Colon (tissue), 2 donors: ENCODE measurements around the gene NPBWR2.
"Not testable (repeated sequence)": the region's sequence is repeated elsewhere in the genome, so short reads cannot be mapped to it uniquely, and the experiment has no call there.

Experiments used
- FAIRE-seq: peaks from 2 replicates; lab custom pipeline; 2012; peaks lifted over from hg19 to GRCh38; lab: Jason Lieb, UNC
- donor health status: control.
- donor health status: control.

The NPBWR2 gene

DNA sequence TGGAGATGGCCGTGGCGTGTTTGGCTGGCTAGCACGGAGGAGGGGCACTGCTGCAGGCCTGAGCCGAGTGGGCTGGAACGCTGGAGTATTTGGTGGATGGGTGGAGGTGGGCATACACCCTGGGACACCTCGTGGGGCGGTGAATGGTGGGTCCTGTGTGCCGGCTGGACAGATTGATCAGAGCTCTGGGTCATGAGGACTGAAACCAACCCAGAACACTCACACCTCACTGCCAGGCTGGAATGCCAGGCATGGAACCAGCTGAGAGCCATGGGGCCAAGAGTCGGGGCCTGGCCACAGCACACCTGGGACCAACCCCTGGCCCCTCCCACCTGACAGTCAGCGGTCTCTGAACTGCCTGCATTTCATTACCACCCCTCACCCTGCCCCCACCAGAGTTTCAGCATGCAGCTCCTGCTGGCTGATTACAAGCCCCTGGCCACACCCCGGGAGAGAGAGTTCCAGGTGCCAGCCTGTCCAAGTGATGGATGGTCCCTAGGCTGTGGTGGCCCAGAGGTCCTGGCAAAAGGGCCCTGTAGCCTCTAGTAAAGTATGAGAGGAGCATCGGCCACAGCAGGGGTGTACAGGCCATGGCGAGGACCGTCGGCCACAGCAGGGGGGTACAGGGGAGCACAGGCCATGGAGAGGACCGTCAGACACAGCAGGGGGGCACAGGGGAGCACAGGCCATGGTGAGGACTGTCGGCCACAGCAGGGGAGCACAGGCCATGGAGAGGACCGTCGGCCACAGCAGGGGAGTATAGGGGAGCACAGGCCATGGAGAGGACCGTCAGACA lies 3.3 kb downstream of the NPBWR2 start:
- no peak for FAIRE-seq

DNA sequence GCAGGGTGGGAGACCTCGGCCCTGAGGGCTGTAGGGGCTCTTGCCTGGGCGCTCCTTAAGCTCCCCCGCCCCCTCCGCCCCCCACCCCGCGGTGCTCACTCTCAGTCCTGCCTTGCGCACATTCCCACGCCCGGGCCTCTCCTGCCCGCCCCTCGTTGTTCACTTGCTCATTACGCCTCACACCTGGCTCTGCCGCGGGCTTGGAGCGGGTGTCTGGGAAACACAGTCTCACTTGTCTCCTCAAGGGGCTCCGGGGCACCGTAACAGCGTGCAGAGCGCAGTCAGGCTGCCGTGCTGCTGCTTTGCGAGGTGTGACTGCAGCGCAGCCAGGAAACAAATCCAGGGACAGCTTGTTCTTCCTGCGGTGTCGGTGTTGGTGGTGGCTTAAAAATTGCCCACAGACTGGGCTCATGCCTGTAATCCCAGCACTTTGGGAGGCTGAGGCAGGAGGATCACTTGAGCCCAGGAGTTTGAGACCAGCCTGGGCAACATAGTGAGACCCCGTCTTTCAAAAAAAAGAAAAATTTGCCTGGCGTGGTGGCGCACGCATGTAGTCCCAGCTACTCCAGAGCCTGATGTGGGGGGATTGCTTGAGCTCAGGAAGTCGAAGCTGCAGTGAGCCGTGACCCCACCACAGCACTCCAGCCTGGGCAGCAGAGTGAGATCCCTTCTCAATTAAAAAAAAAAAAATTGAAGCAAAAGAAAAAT lies 4.6 kb downstream of the NPBWR2 start:
- no peak for FAIRE-seq

DNA sequence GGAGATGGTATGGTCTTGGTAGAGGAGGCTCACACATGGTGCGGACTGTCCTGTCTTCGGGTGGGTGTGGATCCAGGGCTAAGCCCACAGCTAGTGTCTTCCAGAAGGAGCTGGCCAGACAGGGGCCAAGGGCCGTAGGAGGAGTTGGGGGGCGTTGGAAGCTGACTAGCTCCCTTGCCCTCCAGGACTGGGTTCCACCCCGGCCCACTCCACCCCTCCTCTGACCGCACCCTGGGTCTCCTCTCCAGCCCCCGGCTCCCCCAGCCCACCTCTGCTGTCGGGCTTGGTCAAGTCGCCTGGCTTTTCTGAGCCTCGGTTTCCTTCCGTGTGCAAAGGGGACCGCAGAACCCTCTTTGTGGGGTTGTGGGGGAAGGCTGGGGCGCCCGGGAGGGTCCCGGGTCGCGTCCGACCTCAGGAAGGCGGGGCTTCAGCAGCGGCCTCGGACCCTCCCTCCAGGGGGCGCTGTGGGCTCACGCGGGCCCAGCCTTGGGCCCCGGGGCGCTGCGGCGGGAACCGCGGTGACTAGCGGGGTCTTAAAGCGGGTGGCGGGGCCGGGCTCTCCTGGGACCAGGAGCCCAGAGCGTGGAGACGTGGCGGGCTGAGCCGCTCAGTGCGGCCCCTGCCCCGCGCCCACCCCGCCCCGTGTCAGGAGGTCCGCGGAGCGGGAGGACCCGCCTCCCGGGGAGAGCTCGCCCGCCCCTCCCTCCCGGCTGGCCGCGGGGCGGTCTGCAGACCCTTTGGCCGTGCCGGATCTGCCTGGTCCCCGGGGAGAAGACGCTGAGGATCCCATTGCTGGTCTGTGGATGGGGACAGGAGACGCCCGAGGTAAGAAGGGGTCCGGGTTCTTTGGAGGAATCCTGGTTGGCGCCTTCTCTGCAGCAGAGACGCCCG lies 5.4 kb downstream of the NPBWR2 start:
- no peak for FAIRE-seq

DNA sequence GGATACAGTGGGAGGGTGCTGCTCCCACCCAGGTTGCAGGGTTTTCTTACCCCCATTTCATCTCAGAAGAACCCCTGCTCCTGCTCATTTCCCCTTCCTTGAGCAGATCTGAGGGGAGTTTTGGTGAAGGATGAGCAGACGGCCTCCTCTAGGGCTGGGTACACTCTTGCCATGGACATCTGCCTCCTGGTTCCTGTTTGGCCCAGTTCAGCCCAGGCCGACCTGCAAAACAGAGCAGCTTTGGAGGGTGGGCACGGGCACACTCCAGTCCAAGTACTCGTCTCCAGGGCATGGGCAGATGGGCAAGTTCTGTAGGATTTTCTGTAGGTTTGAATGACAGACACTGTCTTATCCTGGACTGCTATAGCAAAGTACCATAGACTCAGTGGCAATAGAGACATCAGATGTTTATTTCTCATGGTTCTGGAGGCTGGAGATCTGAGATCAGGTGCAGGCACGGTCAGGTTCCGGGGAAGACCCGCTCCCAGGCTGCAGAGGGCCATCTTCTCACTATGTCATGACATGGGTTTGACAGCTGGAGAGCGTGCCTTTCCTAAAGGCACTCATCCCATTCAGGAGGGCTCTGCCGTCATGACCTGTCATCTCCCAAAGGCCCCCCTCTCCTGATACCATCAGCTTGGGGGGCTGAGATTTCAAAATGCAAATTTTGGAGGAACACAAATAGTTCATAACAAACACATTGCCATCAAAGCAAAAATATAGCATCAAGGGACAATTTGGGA lies 6.2 kb downstream of the NPBWR2 start:
- no peak for FAIRE-seq

DNA sequence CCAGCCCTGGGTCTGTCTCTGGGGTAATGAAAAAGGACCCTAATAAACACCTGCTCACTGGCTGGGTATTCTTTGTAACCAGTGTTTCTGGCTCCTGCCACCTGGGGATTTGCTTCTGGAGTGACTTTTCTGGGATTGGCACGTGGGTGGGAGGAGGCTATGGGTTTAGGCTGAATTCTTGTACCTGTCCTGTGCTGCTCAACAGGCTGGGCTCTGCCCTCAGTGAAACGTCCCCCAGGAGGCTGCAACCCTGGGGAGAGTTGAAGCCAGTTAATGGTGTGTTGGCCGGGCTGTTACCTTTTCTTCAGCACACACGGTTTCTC lies 6.8 kb downstream of the NPBWR2 start:
- no peak for FAIRE-seq

DNA sequence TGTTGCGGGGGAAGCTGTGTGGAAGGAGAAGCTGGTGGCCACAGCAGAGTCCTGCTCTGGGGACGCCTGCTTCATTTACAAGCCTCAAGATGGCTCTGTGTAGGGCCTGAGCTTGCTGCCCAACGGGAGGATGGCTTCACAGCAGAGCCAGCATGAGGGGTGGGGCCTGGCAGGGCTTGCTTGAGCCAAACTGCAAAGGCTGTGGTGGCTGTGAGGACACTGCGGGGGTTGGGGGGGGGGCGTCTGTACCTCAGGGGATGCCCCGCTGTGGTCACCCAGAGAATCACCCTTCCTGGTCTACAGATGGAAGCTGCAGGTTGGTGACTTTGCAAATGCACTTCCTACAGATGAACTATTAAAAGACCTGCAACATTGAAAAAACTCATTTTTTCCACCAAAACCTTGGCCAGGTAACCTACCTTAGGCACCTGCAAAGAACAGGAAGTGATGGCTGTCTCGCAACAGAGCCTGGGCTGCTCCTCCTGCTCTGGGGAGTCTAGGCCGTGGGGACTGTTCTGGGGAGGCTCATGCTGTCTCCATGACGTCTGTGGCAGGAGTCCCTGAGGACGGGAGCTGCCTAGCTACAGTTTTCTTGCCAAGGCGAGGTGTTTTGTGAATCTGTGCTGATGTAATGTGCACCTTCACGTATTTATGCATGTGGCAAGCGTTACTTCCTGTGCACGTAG lies 7.3 kb downstream of the NPBWR2 start:
- FAIRE-seq, result no peak

DNA sequence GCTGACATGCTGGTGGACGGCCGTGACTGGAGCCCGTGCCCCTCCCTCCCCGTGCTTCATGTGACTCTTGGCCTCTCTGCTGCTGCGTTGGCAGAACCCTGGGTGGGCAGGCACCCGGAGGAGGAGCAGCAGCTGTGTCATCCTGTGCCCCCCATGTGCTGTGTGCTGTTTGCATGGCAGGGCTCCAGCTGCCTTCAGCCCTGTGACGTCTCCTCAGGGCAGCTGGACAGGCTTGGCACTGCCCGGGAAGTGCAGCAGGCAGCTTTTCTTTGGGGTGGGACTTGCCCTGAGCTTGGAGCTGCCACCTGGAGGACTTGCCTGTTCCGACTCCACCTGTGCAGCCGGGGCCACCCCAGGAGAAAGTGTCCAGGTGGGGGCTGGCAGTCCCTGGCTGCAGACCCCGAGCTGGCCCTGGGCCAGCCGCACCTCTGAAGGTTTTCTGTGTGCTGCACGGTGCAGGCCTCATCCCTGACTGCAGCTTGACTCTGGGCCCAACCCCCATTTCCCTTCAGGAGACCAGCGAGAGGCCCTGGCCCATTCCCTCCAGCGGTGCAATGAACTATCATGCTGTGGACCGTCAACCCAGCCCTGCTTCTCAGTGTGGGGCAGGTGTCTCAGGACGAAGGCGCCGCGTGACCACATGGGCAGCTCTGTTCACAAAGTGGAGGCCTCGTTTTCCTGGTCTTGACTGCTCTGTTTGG lies 8.1 kb downstream of the NPBWR2 start:
- FAIRE-seq, result no peak

DNA sequence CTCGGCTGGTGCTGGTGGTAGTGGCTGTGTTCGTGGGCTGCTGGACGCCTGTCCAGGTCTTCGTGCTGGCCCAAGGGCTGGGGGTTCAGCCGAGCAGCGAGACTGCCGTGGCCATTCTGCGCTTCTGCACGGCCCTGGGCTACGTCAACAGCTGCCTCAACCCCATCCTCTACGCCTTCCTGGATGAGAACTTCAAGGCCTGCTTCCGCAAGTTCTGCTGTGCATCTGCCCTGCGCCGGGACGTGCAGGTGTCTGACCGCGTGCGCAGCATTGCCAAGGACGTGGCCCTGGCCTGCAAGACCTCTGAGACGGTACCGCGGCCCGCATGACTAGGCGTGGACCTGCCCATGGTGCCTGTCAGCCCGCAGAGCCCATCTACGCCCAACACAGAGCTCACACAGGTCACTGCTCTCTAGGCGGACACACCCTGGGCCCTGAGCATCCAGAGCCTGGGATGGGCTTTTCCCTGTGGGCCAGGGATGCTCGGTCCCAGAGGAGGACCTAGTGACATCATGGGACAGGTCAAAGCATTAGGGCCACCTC lies 8.8 kb downstream of the NPBWR2 start:
- no peak for FAIRE-seq

DNA sequence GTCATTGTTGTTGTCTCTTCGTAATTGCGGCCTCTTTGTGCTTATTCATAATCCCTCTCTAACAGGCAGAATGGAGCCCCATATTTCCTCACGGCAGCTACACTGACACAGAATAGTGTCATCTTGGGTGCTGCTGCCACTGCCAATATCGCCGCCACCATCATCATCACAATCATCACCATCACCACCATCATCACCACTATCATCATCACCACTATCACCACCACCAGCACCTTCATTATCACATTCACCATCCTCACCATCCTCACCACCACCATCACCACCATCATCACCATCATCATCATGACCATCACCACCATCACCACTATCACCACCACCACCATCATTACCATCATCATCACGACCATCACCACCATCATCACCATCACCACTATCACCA lies 10.8 kb downstream of the NPBWR2 start:
- FAIRE-seq, result no peak

DNA sequence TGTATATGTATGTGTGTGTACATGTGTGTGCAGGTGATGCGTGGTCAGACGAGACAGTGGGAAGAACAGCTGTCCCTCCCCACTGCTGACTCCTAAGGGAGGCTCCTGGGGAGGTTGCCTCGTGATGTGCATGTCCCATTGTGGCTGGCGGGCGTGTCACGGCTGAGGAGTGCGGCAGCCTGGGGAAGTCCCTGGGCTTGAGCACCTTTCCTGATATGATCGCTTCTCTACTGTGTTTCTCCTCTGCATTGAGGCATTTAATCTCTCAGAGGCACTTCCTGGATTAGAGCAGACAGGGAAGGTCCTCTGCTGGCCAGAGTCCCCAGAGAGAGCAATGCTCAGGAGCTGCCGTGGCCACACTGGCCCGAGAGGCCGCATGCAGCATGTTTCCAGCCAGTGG lies 11.4 kb downstream of the NPBWR2 start:
- no peak for FAIRE-seq

DNA sequence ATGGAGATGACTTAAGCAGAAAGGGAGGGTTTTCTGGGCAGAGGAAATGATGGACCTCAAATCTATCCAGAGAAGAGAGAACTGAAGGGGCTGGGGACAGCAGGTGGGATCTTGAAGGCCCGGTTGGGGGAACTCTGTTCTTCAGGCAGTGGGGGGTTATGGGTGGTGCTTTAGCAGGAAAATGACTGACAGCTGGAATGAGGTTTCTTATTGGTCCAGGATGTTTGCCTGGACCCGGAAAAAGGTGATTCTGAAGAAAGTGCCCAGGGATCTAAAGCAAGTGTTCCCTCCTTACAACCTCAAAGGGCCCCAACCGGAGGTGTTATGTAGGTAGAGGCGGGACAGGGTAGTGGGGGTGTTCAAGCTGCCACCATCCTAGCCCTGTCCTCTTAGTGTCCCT lies 11.9 kb downstream of the NPBWR2 start:
- FAIRE-seq, result no peak

DNA sequence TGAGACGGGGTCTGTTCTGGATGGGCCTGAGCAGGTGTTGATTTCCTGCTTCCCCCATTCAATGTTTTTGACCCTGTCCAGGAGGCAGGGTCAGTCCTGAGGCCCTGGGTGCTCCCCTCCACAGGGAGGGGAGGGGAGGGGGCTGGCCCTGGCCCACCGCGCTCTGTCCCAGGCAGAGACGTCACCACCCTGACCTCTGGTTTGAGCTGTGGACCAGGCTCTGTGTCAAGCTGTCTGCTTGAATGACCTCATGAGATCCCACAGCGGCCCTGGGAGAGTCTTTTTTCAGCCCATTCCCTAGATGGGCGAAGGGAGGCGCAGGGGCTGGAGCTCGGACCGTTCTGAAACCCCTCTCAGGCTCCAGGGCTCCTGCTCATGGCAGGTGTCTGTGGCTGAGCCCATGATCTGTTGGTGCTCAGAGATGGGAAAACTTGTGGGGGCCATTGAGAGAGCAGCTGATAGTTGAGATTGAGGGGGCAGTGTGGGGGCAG lies 14.3 kb downstream of the NPBWR2 start:
- FAIRE-seq, result no peak

DNA sequence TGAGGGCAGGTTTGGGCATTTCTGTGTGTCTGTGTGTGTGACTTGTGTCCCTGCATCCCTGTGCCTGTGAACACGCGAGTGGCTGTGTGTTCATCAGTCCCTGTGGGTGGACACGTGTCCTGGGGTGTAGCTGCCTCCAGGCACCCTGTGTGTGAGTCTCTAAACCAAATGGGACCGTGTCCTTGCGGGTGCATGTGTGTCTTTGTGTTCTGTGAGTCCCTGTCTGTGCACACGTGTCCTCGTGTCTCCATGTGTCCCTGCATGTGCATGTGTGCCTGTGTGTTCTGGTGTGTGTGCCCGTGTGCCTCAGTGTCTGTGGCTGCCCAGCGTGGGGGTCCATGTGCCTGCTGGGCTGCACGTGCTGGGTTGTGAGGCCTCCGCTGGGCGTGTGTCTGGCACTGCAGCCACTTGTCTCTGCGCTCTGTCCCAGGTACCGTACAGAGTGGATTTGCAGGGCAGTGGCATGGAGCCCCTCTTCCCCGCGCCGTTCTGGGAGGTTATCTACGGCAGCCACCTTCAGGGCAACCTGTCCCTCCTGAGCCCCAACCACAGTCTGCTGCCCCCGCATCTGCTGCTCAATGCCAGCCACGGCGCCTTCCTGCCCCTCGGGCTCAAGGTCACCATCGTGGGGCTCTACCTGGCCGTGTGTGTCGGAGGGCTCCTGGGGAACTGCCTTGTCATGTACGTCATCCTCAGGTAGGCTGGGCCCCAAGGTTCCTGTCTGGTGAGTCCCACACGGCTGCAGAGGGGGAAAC lies 14.9 kb downstream of the NPBWR2 start:
- FAIRE-seq, result no peak

DNA sequence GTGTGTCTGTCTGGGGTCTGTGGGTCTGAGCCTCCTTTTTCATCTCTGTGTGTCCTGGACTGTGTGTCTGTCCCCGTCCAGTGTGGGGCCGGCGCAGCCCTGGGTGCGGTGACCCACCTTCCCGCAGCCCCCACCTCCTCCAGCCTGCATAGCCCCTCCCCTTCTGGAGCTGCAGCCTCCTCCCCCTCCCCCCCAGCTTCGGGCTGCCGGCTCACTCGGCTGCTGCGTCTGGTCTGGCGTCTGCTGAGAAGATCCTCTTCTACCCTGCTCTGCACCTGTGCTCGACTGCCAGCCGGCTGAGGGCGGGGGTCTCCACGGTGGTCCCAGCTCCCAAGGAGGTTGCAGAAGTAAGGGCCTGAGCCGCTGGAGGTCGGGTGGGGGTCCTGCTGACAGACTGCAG lies 15.6 kb downstream of the NPBWR2 start:
- no peak for FAIRE-seq

DNA sequence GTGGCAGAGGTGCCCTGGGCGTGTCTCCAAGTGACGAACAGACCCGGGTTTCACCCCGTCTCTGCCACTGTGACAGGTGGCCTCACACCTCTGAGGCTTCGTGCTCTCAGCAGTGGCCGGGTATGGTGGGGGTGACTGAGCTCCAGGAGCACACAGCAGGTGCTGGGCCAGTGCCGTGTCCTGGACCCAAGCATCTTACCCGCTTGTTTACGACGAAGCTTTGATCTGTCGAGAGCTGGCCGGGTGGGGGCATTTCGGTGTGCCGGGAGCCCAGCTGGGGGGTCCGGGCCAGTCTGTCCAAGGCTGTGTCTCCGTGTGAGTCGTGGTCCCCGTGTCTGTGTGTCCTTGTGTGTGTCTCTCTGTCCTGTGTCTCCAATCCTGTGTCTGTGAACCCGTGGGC lies 16.0 kb downstream of the NPBWR2 start:
- no peak for FAIRE-seq

DNA sequence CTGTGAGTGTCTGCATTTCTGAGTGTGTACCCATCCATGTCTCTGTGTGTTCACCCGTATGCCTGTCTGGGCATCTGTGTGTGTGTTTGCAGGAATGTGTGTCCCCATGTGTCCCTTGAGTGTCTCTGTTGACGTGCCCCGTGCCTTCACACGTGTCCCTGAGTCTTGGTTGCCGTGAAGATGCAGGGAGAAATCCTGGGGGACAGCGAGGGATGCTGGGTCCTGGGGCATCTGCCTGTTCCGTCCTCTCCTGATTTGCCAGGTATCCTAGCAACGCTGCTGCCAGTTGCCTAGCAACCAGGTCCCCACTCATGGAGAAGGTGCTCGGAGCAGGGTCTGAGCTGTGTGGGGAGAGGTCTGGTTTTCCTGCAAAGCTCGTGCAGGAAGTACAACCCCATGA lies 17.2 kb downstream of the NPBWR2 start:
- no peak for FAIRE-seq

DNA sequence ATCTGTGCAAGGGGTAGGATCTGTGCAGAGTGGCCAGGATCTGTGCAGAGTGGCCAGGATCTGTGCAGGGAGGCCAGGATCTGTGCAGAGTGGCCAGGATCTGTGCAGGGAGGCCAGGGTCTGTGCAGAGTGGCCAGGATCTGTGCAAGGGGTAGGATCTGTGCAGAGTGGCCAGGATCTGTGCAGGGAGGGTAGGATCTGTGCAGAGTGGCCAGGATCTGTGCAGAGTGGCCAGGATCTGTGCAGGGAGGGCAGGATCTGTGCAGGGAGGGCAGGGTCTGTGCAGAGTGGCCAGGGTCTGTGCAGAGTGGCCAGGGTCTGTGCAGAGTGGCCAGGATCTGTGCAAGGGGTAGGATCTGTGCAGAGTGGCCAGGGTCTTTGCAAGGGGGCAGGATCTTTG lies 18.8 kb downstream of the NPBWR2 start:
- not testable (repeated sequence) for FAIRE-seq

DNA sequence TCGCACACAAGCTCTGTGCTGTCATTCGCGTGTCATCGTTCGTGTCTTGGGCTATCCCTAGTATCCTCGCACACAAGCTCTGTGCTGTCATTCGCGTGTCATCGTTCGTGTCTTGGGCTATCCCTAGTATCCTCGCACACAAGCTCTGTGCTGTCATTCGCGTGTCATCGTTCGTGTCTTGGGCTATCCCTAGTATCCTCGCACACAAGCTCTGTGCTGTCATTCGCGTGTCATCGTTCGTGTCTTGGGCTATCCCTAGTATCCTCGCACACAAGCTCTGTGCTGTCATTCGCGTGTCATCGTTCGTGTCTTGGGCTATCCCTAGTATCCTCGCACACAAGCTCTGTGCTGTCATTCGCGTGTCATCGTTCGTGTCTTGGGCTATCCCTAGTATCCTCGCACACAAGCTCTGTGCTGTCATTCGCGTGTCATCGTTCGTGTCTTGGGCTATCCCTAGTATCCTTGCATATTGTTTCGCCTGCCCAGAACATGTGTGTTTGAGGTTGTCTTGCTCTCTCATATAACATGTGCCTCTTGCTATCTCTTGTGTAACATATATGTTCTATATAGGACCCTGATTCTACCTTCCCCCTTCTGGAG lies 20.0 kb downstream of the NPBWR2 start:
- FAIRE-seq, result not testable (repeated sequence)

DNA sequence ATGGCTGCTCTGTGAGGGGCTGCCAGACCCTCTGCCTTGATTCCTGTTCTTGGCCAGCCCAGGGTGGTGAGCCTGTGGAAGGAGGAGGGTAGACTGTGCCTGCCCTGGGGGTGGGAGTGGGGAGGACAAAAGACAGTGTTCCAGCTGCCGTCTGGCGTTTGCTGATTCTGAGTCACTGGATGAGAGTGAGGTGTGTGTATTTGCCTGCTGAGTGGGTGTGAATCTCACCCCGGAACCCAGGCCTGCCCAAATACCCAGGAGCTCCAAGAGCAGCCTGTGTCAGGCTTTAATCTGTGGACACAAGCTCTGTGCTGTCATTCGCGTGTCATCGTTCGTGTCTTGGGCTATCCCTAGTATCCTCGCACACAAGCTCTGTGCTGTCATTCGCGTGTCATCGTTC lies 20.6 kb downstream of the NPBWR2 start:
- no peak for FAIRE-seq
